ENCODE measurements around the gene PTPN6.

DNA sequence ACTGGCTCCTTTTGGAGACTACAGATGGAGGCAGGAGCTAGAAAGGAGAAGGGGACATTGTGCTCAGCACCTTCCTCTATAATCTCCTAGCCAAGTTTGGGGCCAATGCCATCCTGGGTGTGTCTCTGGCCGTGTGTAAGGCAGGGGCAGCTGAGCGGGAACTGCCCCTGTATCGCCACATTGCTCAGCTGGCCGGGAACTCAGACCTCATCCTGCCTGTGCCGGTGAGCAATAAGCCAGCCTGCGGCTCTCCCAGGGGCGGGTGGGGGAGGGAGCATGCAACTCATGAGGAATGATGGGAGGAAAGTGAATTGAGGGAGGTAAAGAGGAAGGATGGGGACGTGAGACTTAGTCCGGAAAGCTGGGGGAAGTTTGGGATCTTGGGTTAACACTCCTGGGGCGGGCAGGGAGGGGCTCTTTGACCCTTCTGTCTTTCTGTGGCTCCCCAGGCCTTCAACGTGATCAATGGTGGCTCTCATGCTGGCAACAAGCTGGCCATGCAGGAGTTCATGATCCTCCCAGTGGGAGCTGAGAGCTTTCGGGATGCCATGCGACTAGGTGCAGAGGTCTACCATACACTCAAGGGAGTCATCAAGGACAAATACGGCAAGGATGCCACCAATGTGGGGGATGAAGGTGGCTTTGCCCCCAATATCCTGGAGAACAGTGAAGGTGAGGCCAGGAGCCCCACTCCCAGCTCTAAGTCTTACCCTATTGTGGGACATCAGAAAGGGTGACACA lies 33.5 kb upstream of the PTPN6 start:
- TF ChIP-seq CHD1 (IDR thresholded peaks at IDR 0.05; ENCODE audit: low read depth, low read length) (no peak), MAFK (IDR thresholded peaks at IDR 0.05; ENCODE audit: low read depth, low read length) (no peak), SMC3 (IDR thresholded peaks at IDR 0.05; ENCODE audit: low read depth, low read length) (no peak), POLR2A (IDR thresholded peaks at IDR 0.05; ENCODE audit: low read depth, low read length) (no peak), RCOR1 (IDR thresholded peaks at IDR 0.05; ENCODE audit: insufficient replicate concordance, low read length) (no peak), MAZ (IDR thresholded peaks at IDR 0.05; ENCODE audit: borderline replicate concordance, low read depth, low read length) (no peak), RFX5 (IDR thresholded peaks at IDR 0.05; ENCODE audit: low read depth, low read length) (no peak), CEBPB (IDR thresholded peaks at IDR 0.05; ENCODE audit: low read depth, low read length) (no peak), BHLHE40 (IDR thresholded peaks at IDR 0.05; ENCODE audit: low read depth, low read length) (no peak), RAD21 (IDR thresholded peaks at IDR 0.05; ENCODE audit: low read length) (no peak), MXI1 (IDR thresholded peaks at IDR 0.05; ENCODE audit: borderline replicate concordance, low read depth, low read length) (no peak)
- TF ChIP-seq, protein P1, sequence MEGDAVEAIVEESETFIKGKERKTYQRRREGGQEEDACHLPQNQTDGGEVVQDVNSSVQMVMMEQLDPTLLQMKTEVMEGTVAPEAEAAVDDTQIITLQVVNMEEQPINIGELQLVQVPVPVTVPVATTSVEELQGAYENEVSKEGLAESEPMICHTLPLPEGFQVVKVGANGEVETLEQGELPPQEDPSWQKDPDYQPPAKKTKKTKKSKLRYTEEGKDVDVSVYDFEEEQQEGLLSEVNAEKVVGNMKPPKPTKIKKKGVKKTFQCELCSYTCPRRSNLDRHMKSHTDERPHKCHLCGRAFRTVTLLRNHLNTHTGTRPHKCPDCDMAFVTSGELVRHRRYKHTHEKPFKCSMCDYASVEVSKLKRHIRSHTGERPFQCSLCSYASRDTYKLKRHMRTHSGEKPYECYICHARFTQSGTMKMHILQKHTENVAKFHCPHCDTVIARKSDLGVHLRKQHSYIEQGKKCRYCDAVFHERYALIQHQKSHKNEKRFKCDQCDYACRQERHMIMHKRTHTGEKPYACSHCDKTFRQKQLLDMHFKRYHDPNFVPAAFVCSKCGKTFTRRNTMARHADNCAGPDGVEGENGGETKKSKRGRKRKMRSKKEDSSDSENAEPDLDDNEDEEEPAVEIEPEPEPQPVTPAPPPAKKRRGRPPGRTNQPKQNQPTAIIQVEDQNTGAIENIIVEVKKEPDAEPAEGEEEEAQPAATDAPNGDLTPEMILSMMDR (conservative IDR thresholded peaks at IDR 0.05; ENCODE audit: low read depth, low read length), result no peak
- TF ChIP-seq, protein P2, sequence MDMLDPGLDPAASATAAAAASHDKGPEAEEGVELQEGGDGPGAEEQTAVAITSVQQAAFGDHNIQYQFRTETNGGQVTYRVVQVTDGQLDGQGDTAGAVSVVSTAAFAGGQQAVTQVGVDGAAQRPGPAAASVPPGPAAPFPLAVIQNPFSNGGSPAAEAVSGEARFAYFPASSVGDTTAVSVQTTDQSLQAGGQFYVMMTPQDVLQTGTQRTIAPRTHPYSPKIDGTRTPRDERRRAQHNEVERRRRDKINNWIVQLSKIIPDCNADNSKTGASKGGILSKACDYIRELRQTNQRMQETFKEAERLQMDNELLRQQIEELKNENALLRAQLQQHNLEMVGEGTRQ (IDR thresholded peaks at IDR 0.05; ENCODE audit: low read depth, low read length), result no peak
